Left lung (tissue), 10 donors: Measurements from ENCODE around the gene ASTL. TPM values are rescaled to one million over a fixed set of nuclear protein-coding genes. Genes with fewer than 3 reads are reported as not detected.

ENCODE experiments used
- ATAC-seq: fragments of 200-7000 bp; cut with Tn5 transposase; one replicate; pipeline ENCODE4 v1.9.1; 2020; ENCODE audit warnings: moderate library complexity
- DNase-seq, 4 donors: peaks; one replicate each; pipeline ENCODE4 v3.0.0-alpha.2; 2013 to 2020
- H3K27ac ChIP-seq, 2 donors: fragments of 200-600 bp; sonication (generic) in 1 of 2; one replicate each; pipeline versions ENCODE4 v1.5.0 to v1.8.0; 2020 to 2021
- H3K27me3 ChIP-seq, 2 donors: fragments of 200-600 bp; sonication (generic) in 1 of 2; one replicate each; pipeline versions ENCODE4 v1.5.0 to v1.8.0; 2020 to 2021
- H3K36me3 ChIP-seq, 2 donors: fragments of 200-600 bp; sonication (generic) in 1 of 2; one replicate each; pipeline versions ENCODE4 v1.5.0 to v1.8.0; 2020 to 2021
- H3K4me1 ChIP-seq, 2 donors: fragments of 200-600 bp; one replicate each; pipeline ENCODE4 v1.8.0; 2021
- H3K4me3 ChIP-seq, 2 donors: fragments of 200-600 bp; sonication (generic) in 1 of 2; one replicate each; pipeline versions ENCODE4 v1.5.0 to v1.8.0; 2020 to 2021; ENCODE audit warnings: mild to moderate bottlenecking in 1 of 2
- H3K9me3 ChIP-seq, 2 donors: fragments of 200-600 bp; sonication (generic) in 1 of 2; one replicate each; pipeline versions ENCODE4 v1.5.0 to v1.8.0; 2020 to 2021
- intact Hi-C, 2 donors: fragments of 100-400 bp; cut with DNase I; formaldehyde crosslinking; loops; one replicate each; pipeline versions ENCODE4 v1.11.2 to v1.14.2; 2022
- polyA plus RNA-seq, 6 donors: library from polyadenylated mRNA; unstranded; fragments of 120-200 nt; gene quantifications; one replicate each; pipeline ENCODE4 v1.2.1, GENCODE V29; 2013; ENCODE audit not compliant: insufficient read length in 6 of 6
- total RNA-seq, 2 donors: library from RNA; stranded (reverse); fragmentation: NEBNext Ultra II Directional; extraction: Animal tissue kit (Norgen Biotek cat#: 25700); gene quantifications; one replicate each; pipeline ENCODE4 v1.2.1, GENCODE V29; 2021
- TF ChIP-seq, protein P1 (sequence below), 2 donors: fragments of 200-600 bp; sonication (generic) in 1 of 2; IDR thresholded peaks; one replicate each; pipeline versions ENCODE4 v1.5.0 to v1.8.0; 2021; ENCODE audit warnings: antibody characterized with exemption in 2 of 2
- donor health status: DM: no; HTN: yes; CAD: no.
- donor health status: DM: no; HTN: no; CAD: no.

The ASTL gene
- total and polyA plus RNA-seq, 8 donors, result 0.11 to 0.30 (median 0.21) TPM; not detected in 3

GRCh38 chr2:96075199-96075771 lies 63.0 kb downstream of the ASTL start:
- Histone ChIP-seq H3K9me3 (peaks cover 0 to 17% of the 10 kb centered on the region in 2 donors), H3K36me3 (no peaks in the 10 kb centered on the region), H3K27ac (no peak overlapping the region), H3K27me3 (no peaks in the 10 kb centered on the region), H3K4me3 (no peak overlapping the region), H3K4me1 (no peaks in the 10 kb centered on the region)
- intact Hi-C loops, result no loop called here
- no peak for DNase-seq
- ATAC-seq, result no peak
- TF ChIP-seq, protein P1, sequence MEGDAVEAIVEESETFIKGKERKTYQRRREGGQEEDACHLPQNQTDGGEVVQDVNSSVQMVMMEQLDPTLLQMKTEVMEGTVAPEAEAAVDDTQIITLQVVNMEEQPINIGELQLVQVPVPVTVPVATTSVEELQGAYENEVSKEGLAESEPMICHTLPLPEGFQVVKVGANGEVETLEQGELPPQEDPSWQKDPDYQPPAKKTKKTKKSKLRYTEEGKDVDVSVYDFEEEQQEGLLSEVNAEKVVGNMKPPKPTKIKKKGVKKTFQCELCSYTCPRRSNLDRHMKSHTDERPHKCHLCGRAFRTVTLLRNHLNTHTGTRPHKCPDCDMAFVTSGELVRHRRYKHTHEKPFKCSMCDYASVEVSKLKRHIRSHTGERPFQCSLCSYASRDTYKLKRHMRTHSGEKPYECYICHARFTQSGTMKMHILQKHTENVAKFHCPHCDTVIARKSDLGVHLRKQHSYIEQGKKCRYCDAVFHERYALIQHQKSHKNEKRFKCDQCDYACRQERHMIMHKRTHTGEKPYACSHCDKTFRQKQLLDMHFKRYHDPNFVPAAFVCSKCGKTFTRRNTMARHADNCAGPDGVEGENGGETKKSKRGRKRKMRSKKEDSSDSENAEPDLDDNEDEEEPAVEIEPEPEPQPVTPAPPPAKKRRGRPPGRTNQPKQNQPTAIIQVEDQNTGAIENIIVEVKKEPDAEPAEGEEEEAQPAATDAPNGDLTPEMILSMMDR (IDR thresholded peaks at IDR 0.05), result no peak

GRCh38 chr2:96074156-96074555 lies 64.1 kb downstream of the ASTL start:
- Histone ChIP-seq H3K36me3 (no peaks in the 10 kb centered on the region), H3K27ac (no peak overlapping the region), H3K9me3 (peaks cover 0 to 17% of the 10 kb centered on the region in 2 donors), H3K27me3 (no peaks in the 10 kb centered on the region), H3K4me3 (no peak overlapping the region), H3K4me1 (no peaks in the 10 kb centered on the region)
- TF ChIP-seq, protein P1 (IDR thresholded peaks at IDR 0.05), result no peak
- ATAC-seq (no peak), DNase-seq (no peak)
- intact Hi-C loops, result no loop called here

GRCh38 chr2:96073170-96073775 lies 65.0 kb downstream of the ASTL start:
- Histone ChIP-seq H3K4me1 (no peaks in the 10 kb centered on the region), H3K36me3 (no peaks in the 10 kb centered on the region), H3K9me3 (peaks cover 0 to 17% of the 10 kb centered on the region in 2 donors), H3K4me3 (no peak overlapping the region), H3K27me3 (no peaks in the 10 kb centered on the region), H3K27ac (no peak overlapping the region)
- TF ChIP-seq, protein P1 (IDR thresholded peaks at IDR 0.05), result no peak
- DNase-seq, result no peak
- intact Hi-C loops, result no loop called here
- ATAC-seq, result no peak

Other genes with a start within 250 kb of the ASTL start
- 10 to 100 TPM; 17.4 to 23.5 TPM for gene ANKRD36C, start 146.7 kb downstream of the ASTL start, total RNA-seq
- 10 to 100 TPM; 11.8 to 50.5 (median 42.7) TPM for gene ANKRD36C, start 146.7 kb downstream of the ASTL start, polyA plus RNA-seq
- gene GPAT2, start 103.6 kb downstream of the ASTL start, total RNA-seq, result 1 to 10 TPM; 2.8 to 7.3 TPM
- gene GPAT2, start 103.6 kb downstream of the ASTL start, polyA plus RNA-seq, result 1 to 10 TPM; 2.7 to 6.2 (median 3.4) TPM
- gene ADRA2B, start 21.9 kb downstream of the ASTL start, total RNA-seq, result under 1 TPM; 0.20 to 0.34 TPM
- gene ADRA2B, start 21.9 kb downstream of the ASTL start, polyA plus RNA-seq, result 1 to 10 TPM in 5 of 6 donors, under 1 TPM in 1; 0.74 to 2.3 (median 1.3) TPM
- gene DUSP2, start 6.9 kb upstream of the ASTL start, total RNA-seq, result 1 to 10 TPM; 3.6 to 5.7 TPM
- 1 to 10 TPM in 5 of 6 donors, under 1 TPM in 1; 0.82 to 3.3 (median 1.5) TPM for gene DUSP2, start 6.9 kb upstream of the ASTL start, polyA plus RNA-seq
- 100 to 1,000 TPM; 132 to 142 TPM for gene STARD7, start 70.3 kb upstream of the ASTL start, total RNA-seq
- gene STARD7, start 70.3 kb upstream of the ASTL start, polyA plus RNA-seq, result 100 to 1,000 TPM in 5 of 6 donors, 10 to 100 TPM in 1; 99.2 to 120 (median 108) TPM
- gene TMEM127, start 127.5 kb upstream of the ASTL start, total RNA-seq, result 10 to 100 TPM; 66.1 to 79.9 TPM
- 10 to 100 TPM; 29.1 to 36.1 (median 33.7) TPM for gene TMEM127, start 127.5 kb upstream of the ASTL start, polyA plus RNA-seq
- 10 to 100 TPM; 59.8 to 69.1 TPM for gene CIAO1, start 127.7 kb upstream of the ASTL start, total RNA-seq
- 10 to 100 TPM; 60.7 to 72.8 (median 63.2) TPM for gene CIAO1, start 127.7 kb upstream of the ASTL start, polyA plus RNA-seq
- 10 to 100 TPM; 82.7 to 96.1 TPM for gene SNRNP200, start 167.0 kb upstream of the ASTL start, total RNA-seq
- gene SNRNP200, start 167.0 kb upstream of the ASTL start, polyA plus RNA-seq, result 100 to 1,000 TPM; 184 to 209 (median 197) TPM
- gene ITPRIPL1, start 186.8 kb upstream of the ASTL start, total RNA-seq, result 1 to 10 TPM; 1.3 to 2.3 TPM
- 1 to 10 TPM; 4.2 to 6.1 (median 5.4) TPM for gene ITPRIPL1, start 186.8 kb upstream of the ASTL start, polyA plus RNA-seq
- 1 to 10 TPM; 4.4 to 5.7 TPM for gene NCAPH, start 197.3 kb upstream of the ASTL start, total RNA-seq
- gene NCAPH, start 197.3 kb upstream of the ASTL start, polyA plus RNA-seq, result 10 to 100 TPM; 14.0 to 32.7 (median 17.5) TPM